ENCODE measurements around the gene ZEB1. TPM values are rescaled to one million over a fixed set of nuclear protein-coding genes. Genes with fewer than 3 reads are reported as not detected.

The ZEB1 gene
- total RNA-seq, 1 experiment from 2014 or later = 0.39 TPM

GRCh38 chr10:31270954-31271353, 48.1 kb upstream of the ZEB1 start:
- Mint-ChIP-seq H3K36me3 (ENCODE audit: insufficient read depth in 1 of 3, low read depth in 3 of 3) (no peaks in the 10 kb centered on the region), H3K4me3 (no peak overlapping the region), H3K27ac (no peak overlapping the region), H3K27me3 (ENCODE audit: low read depth) (no peaks in the 10 kb centered on the region), H3K9me3 (peaks cover 0 to 3% of the 10 kb centered on the region in 2 experiments; a peak in 2 of 5 replicates), H3K4me1 (no peaks in the 10 kb centered on the region)
- H3K9ac ChIP-seq (ENCODE audit: extremely low read depth, insufficient read length, low read length) = no peak overlapping the region
- H2AK5ac ChIP-seq (ENCODE audit: insufficient read length, low read length) = no peak overlapping the region
- H4K8ac ChIP-seq (replicated peaks; ENCODE audit: insufficient read length, low read depth, low read length) = no peak overlapping the region
- no peak for DNase-seq
- H3K56ac ChIP-seq (ENCODE audit: insufficient read length, low read depth, low read length) = no peak overlapping the region
- no CpG with 5 or more reads among the region's 5 CpGs for WGBS (ENCODE audit: extremely low coverage, insufficient read length, low lambda C conversion rate)
- no peaks in the 10 kb centered on the region for H3K23me2 ChIP-seq (ENCODE audit: insufficient read length, low read depth, low read length, poor library complexity, severe bottlenecking)
- no peaks in the 10 kb centered on the region for H4K20me1 ChIP-seq (ENCODE audit: control insufficient read depth, insufficient read depth, insufficient read length)
- no peak overlapping the region for H3K14ac ChIP-seq (ENCODE audit: insufficient read depth, low read length)
- H3K79me2 ChIP-seq (ENCODE audit: insufficient read depth, low read length) = no peaks in the 10 kb centered on the region
- no peak overlapping the region for H3K4me2 ChIP-seq (ENCODE audit: insufficient read depth, insufficient read length, low read length)
- H2BK12ac ChIP-seq (ENCODE audit: insufficient read length, low read depth, low read length) = no peak overlapping the region
- no peak overlapping the region for H2BK120ac ChIP-seq (ENCODE audit: low read depth, low read length, poor library complexity, severe bottlenecking)
- H3K27me3 ChIP-seq (ENCODE audit: insufficient read depth, low read length) = no peaks in the 10 kb centered on the region
- H2AFZ ChIP-seq (ENCODE audit: low read length) = no peak overlapping the region
- H2BK15ac ChIP-seq (ENCODE audit: low read depth, low read length) = no peak overlapping the region
- no peak overlapping the region for H2BK5ac ChIP-seq (ENCODE audit: insufficient read length, low read length)
- H3K4ac ChIP-seq (ENCODE audit: low read depth, low read length) = no peak overlapping the region
- no peak for TF ChIP-seq CTCF (conservative IDR thresholded peaks at IDR 0.05)
- no peak overlapping the region for H3K23ac ChIP-seq (ENCODE audit: insufficient read length, low read depth, low read length)
- H3K4me1 ChIP-seq (ENCODE audit: insufficient read depth, low read length) = no peaks in the 10 kb centered on the region
- no peaks in the 10 kb centered on the region for H3K79me1 ChIP-seq (ENCODE audit: insufficient read depth, low read depth, low read length, poor library complexity, severe bottlenecking)
- no peak overlapping the region for H3K18ac ChIP-seq (ENCODE audit: insufficient read length, low read depth, low read length)
- no peak overlapping the region for H4K91ac ChIP-seq (ENCODE audit: insufficient read length, low read depth, low read length)
- no peak overlapping the region for H2BK20ac ChIP-seq (ENCODE audit: low read depth, low read length, poor library complexity, severe bottlenecking)
- H3K27ac ChIP-seq (ENCODE audit: insufficient read length, low read depth, low read length) = no peak overlapping the region
- no peak overlapping the region for H4K5ac ChIP-seq (ENCODE audit: insufficient read length, low read depth, low read length)
- no peaks in the 10 kb centered on the region for H3K9me3 ChIP-seq (ENCODE audit: control insufficient read depth, low read depth, low read length)
- H3T11ph ChIP-seq (ENCODE audit: low read length) = no peak overlapping the region
